Left lung (tissue), 10 donors: ENCODE data around the gene HOXA6. TPM values are rescaled to one million over a fixed set of nuclear protein-coding genes. Genes with fewer than 3 reads are reported as not detected.

ENCODE experiments used
- ATAC-seq: fragments of 200-7000 bp; cut with Tn5 transposase; one replicate; pipeline ENCODE4 v1.9.1; 2020; ENCODE audit warnings: moderate library complexity
- DNase-seq, 4 donors: peaks; one replicate each; pipeline ENCODE4 v3.0.0-alpha.2; 2013 to 2020
- H3K27ac ChIP-seq, 2 donors: fragments of 200-600 bp; sonication (generic) in 1 of 2; one replicate each; pipeline versions ENCODE4 v1.5.0 to v1.8.0; 2020 to 2021
- H3K27me3 ChIP-seq, 2 donors: fragments of 200-600 bp; sonication (generic) in 1 of 2; one replicate each; pipeline versions ENCODE4 v1.5.0 to v1.8.0; 2020 to 2021
- H3K36me3 ChIP-seq, 2 donors: fragments of 200-600 bp; sonication (generic) in 1 of 2; one replicate each; pipeline versions ENCODE4 v1.5.0 to v1.8.0; 2020 to 2021
- H3K4me1 ChIP-seq, 2 donors: fragments of 200-600 bp; one replicate each; pipeline ENCODE4 v1.8.0; 2021
- H3K4me3 ChIP-seq, 2 donors: fragments of 200-600 bp; sonication (generic) in 1 of 2; one replicate each; pipeline versions ENCODE4 v1.5.0 to v1.8.0; 2020 to 2021; ENCODE audit warnings: mild to moderate bottlenecking in 1 of 2
- H3K9me3 ChIP-seq, 2 donors: fragments of 200-600 bp; sonication (generic) in 1 of 2; one replicate each; pipeline versions ENCODE4 v1.5.0 to v1.8.0; 2020 to 2021
- intact Hi-C, 2 donors: fragments of 100-400 bp; cut with DNase I; formaldehyde crosslinking; loops; one replicate each; pipeline versions ENCODE4 v1.11.2 to v1.14.2; 2022
- polyA plus RNA-seq, 6 donors: library from polyadenylated mRNA; unstranded; fragments of 120-200 nt; gene quantifications; one replicate each; pipeline ENCODE4 v1.2.1, GENCODE V29; 2013; ENCODE audit not compliant: insufficient read length in 6 of 6
- total RNA-seq, 2 donors: library from RNA; stranded (reverse); fragmentation: NEBNext Ultra II Directional; extraction: Animal tissue kit (Norgen Biotek cat#: 25700); gene quantifications; one replicate each; pipeline ENCODE4 v1.2.1, GENCODE V29; 2021
- TF ChIP-seq, protein P1 (sequence below), 2 donors: fragments of 200-600 bp; sonication (generic) in 1 of 2; IDR thresholded peaks; one replicate each; pipeline versions ENCODE4 v1.5.0 to v1.8.0; 2021; ENCODE audit warnings: antibody characterized with exemption in 2 of 2
- donor health status: DM: no; HTN: yes; CAD: no.
- donor health status: DM: no; HTN: no; CAD: no.

Gene HOXA6
- total and polyA plus RNA-seq, 8 donors: 3.5 to 16.2 (median 14.2) TPM

DNA sequence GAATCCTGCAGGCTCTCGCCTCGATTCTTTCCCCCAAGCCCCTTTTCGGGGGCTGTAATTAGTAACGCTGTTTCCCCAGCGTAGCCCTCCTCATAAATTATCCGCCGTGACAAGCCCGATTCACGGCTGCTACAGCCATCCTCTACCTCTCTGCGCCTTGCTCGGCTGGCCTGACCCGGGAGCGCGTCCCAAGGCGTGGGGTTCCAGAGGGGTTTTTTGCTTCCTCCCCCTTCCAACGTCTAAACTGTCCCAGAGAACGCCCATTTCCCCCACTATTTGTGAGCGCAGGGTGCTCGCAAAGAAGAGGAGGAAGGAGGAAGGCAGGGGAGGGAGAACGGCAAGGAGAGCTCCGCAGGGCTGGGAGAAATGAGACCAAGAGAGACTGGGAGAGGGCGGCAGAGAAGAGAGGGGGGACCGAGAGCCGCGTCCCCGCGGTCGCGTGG lies 5.0 kb downstream of the HOXA6 start:
- peak overlapping the region; percentile 86 to 92 for H3K27ac ChIP-seq
- no peak for DNase-seq
- H3K4me1 ChIP-seq: peaks cover 0 to 9% of the 10 kb centered on the region in 2 donors
- intact Hi-C loops: loop anchor here in 1 of 2 donors (2.0 to 5.0 kb wide), 2 partner anchors 45 to 286 kb away; partner anchors contain the start of gene HOXA1
- peak overlapping the region; percentile 52 to 56 for H3K4me3 ChIP-seq
- H3K9me3 ChIP-seq: no peaks in the 10 kb centered on the region
- no peak for ATAC-seq
- H3K27me3 ChIP-seq: peaks cover 29 to 100% of the 10 kb centered on the region in 2 donors
- TF ChIP-seq, protein P1, sequence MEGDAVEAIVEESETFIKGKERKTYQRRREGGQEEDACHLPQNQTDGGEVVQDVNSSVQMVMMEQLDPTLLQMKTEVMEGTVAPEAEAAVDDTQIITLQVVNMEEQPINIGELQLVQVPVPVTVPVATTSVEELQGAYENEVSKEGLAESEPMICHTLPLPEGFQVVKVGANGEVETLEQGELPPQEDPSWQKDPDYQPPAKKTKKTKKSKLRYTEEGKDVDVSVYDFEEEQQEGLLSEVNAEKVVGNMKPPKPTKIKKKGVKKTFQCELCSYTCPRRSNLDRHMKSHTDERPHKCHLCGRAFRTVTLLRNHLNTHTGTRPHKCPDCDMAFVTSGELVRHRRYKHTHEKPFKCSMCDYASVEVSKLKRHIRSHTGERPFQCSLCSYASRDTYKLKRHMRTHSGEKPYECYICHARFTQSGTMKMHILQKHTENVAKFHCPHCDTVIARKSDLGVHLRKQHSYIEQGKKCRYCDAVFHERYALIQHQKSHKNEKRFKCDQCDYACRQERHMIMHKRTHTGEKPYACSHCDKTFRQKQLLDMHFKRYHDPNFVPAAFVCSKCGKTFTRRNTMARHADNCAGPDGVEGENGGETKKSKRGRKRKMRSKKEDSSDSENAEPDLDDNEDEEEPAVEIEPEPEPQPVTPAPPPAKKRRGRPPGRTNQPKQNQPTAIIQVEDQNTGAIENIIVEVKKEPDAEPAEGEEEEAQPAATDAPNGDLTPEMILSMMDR (IDR thresholded peaks at IDR 0.05): no peak
- H3K36me3 ChIP-seq: no peaks in the 10 kb centered on the region

DNA sequence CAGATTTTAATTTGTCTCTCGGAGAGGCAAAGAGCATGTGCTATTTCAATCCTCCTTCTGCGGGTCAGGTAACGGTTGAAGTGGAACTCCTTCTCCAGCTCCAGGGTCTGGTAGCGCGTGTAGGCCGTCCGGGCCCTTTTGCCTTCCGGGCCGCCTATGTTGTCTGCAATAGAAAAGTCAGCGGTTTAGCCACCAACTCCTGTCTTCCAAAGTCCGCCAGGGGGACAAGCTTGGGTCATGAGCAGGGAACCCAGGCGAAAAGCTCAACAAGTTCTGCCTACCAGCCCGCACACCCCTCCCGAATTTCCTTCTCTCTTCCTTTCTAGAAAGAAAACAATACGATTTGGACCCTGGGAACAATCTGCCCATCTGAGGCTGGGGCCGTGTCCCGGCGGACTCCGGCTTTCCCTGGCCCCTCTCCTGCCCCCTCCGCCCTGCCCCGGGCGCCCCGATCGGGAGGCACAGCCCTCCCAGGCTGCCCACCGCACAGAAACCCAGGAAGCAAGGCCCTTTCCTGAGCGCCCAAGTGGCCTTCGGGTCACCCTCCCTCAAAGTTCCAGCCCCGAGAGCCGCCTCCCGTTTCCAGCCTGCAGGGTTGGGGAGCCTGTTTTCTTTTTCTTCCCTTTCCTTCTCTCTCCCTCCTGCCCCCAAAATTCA lies 5.5 kb downstream of the HOXA6 start:
- H3K36me3 ChIP-seq: no peaks in the 10 kb centered on the region
- H3K27ac ChIP-seq: peak overlapping the region; percentile 86 to 92
- intact Hi-C loops: loop anchor here in 1 of 2 donors (2.0 to 5.0 kb wide), 2 partner anchors 45 to 285 kb away; partner anchors contain the start of gene HOXA1
- peaks cover 0 to 9% of the 10 kb centered on the region in 2 donors for H3K4me1 ChIP-seq
- DNase-seq: peak in 2 of 4 donors; percentile 41 to 60
- peaks cover 24 to 100% of the 10 kb centered on the region in 2 donors for H3K27me3 ChIP-seq
- TF ChIP-seq, protein P1 (IDR thresholded peaks at IDR 0.05): no peak
- no peak for ATAC-seq
- H3K4me3 ChIP-seq: peak overlapping the region; percentile 52 to 56
- no peaks in the 10 kb centered on the region for H3K9me3 ChIP-seq

DNA sequence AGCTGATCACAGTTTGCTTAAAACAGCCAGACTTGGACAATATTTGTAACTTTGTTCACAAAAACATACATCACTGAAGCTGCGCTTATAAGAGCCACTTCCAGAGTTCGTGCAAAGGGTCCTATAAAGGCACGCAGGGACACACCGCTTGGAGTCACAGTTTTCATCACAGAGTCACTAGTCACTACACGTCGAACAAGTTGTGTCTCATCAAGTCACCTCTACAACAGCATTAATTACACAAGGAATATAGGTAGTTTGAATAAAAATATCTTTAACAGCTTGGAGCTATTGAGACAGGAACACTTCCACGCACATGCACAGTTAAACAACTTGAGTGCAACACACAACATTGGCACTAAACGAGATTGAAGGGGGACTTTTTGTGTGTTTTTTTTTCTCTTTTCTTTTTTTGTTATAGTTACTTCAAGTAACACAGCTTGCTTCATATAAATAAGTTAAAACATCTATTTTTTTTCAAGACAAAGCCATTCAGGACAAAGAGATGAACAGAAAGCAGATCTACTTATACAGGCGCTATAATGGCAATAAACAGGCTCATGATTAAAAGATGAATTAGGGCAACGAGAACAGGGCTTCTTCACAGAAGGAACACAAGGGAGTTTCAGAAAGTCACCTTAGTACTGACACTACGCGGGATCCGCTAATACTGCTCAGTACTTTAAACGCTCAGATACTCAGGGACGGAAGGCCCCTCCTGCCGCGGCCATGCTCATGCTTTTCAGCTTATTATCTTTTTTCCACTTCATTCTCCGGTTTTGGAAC lies 6.2 kb downstream of the HOXA6 start:
- DNase-seq (peak in 1 of 4 donors; percentile 41), ATAC-seq (no peak)
- TF ChIP-seq, protein P1 (IDR thresholded peaks at IDR 0.05): no peak
- intact Hi-C loops: loop anchor here in 1 of 2 donors (5.0 kb wide), 1 partner anchor 44 kb away; the partner anchor contains the start of gene HOXA1
- Histone ChIP-seq H3K27me3 (peaks cover 19 to 100% of the 10 kb centered on the region in 2 donors), H3K4me3 (peak overlapping the region; percentile 52 to 56), H3K27ac (peak overlapping the region; percentile 86 to 92), H3K36me3 (no peaks in the 10 kb centered on the region), H3K9me3 (no peaks in the 10 kb centered on the region), H3K4me1 (peaks cover 3 to 13% of the 10 kb centered on the region in 2 donors)

DNA sequence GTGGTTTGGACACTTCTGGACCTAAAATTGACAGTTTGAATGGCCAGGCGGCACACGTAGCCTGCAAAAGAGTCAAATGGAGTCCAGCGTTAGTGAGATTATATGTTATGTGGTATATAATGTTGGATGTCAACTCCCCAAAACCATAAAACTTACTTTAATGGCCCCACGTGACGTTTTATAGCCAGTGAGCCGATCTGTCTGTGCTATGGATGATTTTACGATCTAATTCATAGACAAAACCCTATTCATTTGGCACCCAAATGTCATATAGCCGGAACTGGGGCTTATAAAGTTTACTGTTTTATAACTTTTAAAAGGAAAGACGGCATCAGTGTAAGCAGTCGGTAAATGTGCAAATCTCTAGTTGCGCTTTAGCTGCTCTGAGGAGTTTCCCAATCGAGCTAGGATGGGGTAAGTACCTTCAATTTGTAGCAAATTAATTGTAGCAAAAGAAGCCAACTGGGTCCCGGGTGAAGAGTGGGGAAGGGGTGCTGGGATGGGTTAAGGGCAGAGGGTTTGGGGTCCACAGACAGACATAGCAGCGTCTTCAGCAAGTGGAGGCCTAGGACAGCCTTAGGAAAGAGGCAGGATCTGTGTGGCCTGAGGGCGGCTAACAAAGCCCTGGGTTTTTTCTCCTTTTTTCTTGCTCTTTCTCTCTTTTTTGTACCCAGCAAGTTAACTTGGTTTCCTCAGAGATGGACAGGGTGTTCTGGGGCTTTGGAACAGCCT lies 7.3 kb downstream of the HOXA6 start:
- no peak for ATAC-seq
- peaks cover 9 to 23% of the 10 kb centered on the region in 2 donors for H3K4me1 ChIP-seq
- intact Hi-C loops: loop anchor here in 1 of 2 donors (5.0 kb wide), 1 partner anchor 43 kb away; the partner anchor contains the start of gene HOXA1
- H3K27me3 ChIP-seq: peaks cover 22 to 100% of the 10 kb centered on the region in 2 donors
- H3K4me3 ChIP-seq: peak overlapping the region; percentile 12 to 52
- H3K27ac ChIP-seq: peak overlapping the region; percentile 86 to 92
- H3K9me3 ChIP-seq: no peaks in the 10 kb centered on the region
- peak in 1 of 4 donors; percentile 41 for DNase-seq
- H3K36me3 ChIP-seq: no peaks in the 10 kb centered on the region
- TF ChIP-seq, protein P1 (IDR thresholded peaks at IDR 0.05): no peak
